Fibroblast of lung (primary cell): ENCODE data around the gene AGK. TPM values are rescaled to one million over a fixed set of nuclear protein-coding genes. Genes with fewer than 3 reads are reported as not detected.

ENCODE experiments used
- DNase-seq, 2 donors: peaks; one replicate each; pipeline versions ENCODE4 v3.0.0 to v3.0.0-alpha.2; 2010; ENCODE audit warnings: low read depth in 2 of 2
- H2AFZ ChIP-seq: 2 replicates; pipeline ENCODE4 v1.5.1; 2012; ENCODE audit warnings: low read length, control low read depth, inconsistent platforms
- H3K27ac ChIP-seq: 2 replicates; pipeline ENCODE4 v1.5.1; 2011; ENCODE audit warnings: low read length, control low read depth; ENCODE audit not compliant: insufficient read depth
- H3K27me3 ChIP-seq: 2 replicates; pipeline ENCODE4 v1.5.1; 2011; ENCODE audit warnings: mild to moderate bottlenecking, low read length; ENCODE audit not compliant: control insufficient read depth, insufficient read depth
- H3K36me3 ChIP-seq: 2 replicates; pipeline ENCODE4 v1.5.1; 2011; ENCODE audit warnings: low read length; ENCODE audit not compliant: control insufficient read depth, insufficient read depth
- H3K4me1 ChIP-seq: 2 replicates; pipeline ENCODE4 v1.5.1; 2011; ENCODE audit warnings: low read length; ENCODE audit not compliant: control insufficient read depth, insufficient read depth; ENCODE audit errors: extremely low read depth
- H3K4me2 ChIP-seq: 2 replicates; pipeline ENCODE4 v1.5.1; 2011; ENCODE audit warnings: low read length, control low read depth; ENCODE audit not compliant: insufficient read depth; ENCODE audit errors: extremely low read depth
- H3K4me3 ChIP-seq, 4 experiments: fragments of 200-600 bp in 1 of 4; sonication (generic) in 1 of 4; replicated peaks in 1 of 4; 2 replicates each; pipeline ENCODE4 v1.5.1; 2011 to 2016; ENCODE audit warnings: low read length in 4 of 4, low read depth in 3 of 4, mild to moderate bottlenecking in 3 of 4, control low read depth in 2 of 4, inconsistent platforms in 1 of 4, mixed read lengths in 1 of 4; ENCODE audit not compliant: insufficient read depth in 1 of 4; ENCODE audit errors: control extremely low read depth in 1 of 4
- H3K79me2 ChIP-seq: 2 replicates; pipeline ENCODE4 v1.5.1; 2012; ENCODE audit warnings: mild to moderate bottlenecking, low read length, inconsistent platforms; ENCODE audit not compliant: control insufficient read depth, insufficient read depth
- H3K9ac ChIP-seq: 2 replicates; pipeline ENCODE4 v1.5.1; 2011; ENCODE audit warnings: mild to moderate bottlenecking, low read length, control low read depth; ENCODE audit not compliant: insufficient read depth
- H3K9me3 ChIP-seq: 2 replicates; pipeline ENCODE4 v1.5.1; 2012; ENCODE audit warnings: low read depth, low read length; ENCODE audit not compliant: control insufficient read depth, insufficient read depth
- H4K20me1 ChIP-seq: 2 replicates; pipeline ENCODE4 v1.5.1; 2011; ENCODE audit warnings: low read length; ENCODE audit not compliant: control insufficient read depth, insufficient read depth; ENCODE audit errors: extremely low read depth
- EZH2 ChIP-seq: IDR thresholded peaks from 2 replicates; pipeline ENCODE4 v1.5.1; 2012; ENCODE audit warnings: low read length, control low read depth, mild to moderate bottlenecking; ENCODE audit errors: missing control alignments
- polyA plus RNA-seq, 2 donors: library from polyadenylated mRNA; depleted of rRNA in 1 of 2; stranded (reverse) in 1 of 2; unstranded in 1 of 2; fragments of >200 nt; gene quantifications; 2 replicates each; pipeline ENCODE4 v1.2.1, GENCODE V29; 2011 to 2012; ENCODE audit warnings: missing spikeins in 1 of 2
- total RNA-seq: library from RNA; depleted of rRNA; stranded (reverse); fragments of >200 nt; gene quantifications from 2 replicates; pipeline ENCODE4 v1.2.1, GENCODE V29; 2014
- TF ChIP-seq, protein P1 (sequence below), 2 donors: IDR thresholded peaks in 1 of 2; conservative IDR thresholded peaks in 1 of 2; 1 replicate in 1 of 2; 2 replicates in 1 of 2; pipeline ENCODE4 v1.5.1; 2011 to 2012; ENCODE audit warnings: low read length in 2 of 2, control low read depth in 1 of 2, inconsistent platforms in 1 of 2, low read depth in 1 of 2, mild to moderate bottlenecking in 1 of 2

The AGK gene
- total and polyA plus RNA-seq, 2 donors (not counting 1 experiment from before 2014, with no cell fraction given): 20.8 to 42.5 TPM

DNA sequence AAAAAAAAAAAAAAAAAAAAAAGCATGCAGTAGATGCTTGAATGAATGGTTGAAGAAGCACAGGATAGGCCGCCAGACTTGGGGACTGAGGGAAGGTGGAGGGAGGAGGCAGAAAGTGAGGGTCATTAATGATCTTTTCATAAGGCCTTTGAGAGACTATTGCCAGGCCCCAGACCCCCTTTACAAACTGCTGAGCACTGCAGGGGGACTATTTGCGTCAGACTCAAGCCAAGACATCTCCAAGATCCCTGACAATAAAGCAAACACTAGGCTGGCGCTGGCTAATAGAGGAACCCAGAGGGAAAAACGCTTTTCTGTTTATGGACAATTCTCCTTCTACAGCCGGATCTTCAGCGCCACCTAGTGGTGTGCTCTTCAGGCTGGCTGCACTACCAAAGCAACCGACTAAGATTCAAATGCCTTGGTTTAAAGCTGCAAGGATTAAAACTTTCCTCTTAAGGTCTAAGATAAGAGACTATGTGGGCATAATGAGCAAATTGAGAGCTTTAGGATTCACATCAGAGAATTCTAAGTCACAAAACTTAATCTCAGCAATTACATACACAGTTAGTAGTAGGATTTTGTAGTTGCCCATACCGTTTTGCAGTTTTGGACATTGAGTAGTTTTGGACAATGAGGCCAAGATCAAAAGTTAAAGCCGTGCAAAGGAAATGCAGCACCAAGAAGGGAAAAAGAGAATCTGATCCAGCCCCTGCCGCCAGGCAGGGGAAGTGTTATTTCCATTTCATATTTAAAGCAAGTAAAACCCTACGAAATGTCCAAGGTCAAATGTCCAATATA, 17.9 kb upstream of the AGK start:
- Histone ChIP-seq H3K4me3 (no peak overlapping the region), H4K20me1 (no peaks in the 10 kb centered on the region), H3K4me2 (no peak overlapping the region), H3K9ac (no peak overlapping the region), H3K9me3 (no peaks in the 10 kb centered on the region), H2AFZ (no peak overlapping the region), H3K79me2 (no peaks in the 10 kb centered on the region), H3K36me3 (no peaks in the 10 kb centered on the region), H3K27me3 (no peaks in the 10 kb centered on the region), H3K27ac (no peak overlapping the region), H3K4me1 (no peaks in the 10 kb centered on the region)
- no peak for TF ChIP-seq EZH2
- TF ChIP-seq, protein P1, sequence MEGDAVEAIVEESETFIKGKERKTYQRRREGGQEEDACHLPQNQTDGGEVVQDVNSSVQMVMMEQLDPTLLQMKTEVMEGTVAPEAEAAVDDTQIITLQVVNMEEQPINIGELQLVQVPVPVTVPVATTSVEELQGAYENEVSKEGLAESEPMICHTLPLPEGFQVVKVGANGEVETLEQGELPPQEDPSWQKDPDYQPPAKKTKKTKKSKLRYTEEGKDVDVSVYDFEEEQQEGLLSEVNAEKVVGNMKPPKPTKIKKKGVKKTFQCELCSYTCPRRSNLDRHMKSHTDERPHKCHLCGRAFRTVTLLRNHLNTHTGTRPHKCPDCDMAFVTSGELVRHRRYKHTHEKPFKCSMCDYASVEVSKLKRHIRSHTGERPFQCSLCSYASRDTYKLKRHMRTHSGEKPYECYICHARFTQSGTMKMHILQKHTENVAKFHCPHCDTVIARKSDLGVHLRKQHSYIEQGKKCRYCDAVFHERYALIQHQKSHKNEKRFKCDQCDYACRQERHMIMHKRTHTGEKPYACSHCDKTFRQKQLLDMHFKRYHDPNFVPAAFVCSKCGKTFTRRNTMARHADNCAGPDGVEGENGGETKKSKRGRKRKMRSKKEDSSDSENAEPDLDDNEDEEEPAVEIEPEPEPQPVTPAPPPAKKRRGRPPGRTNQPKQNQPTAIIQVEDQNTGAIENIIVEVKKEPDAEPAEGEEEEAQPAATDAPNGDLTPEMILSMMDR (conservative IDR thresholded peaks at IDR 0.05 in 1 of 2, IDR thresholded peaks at IDR 0.05 in 1 of 2; ENCODE audit: low read depth in 1 of 2, low read length in 2 of 2): peak; percentile 99
- peak; percentile 56 to 84 for DNase-seq

DNA sequence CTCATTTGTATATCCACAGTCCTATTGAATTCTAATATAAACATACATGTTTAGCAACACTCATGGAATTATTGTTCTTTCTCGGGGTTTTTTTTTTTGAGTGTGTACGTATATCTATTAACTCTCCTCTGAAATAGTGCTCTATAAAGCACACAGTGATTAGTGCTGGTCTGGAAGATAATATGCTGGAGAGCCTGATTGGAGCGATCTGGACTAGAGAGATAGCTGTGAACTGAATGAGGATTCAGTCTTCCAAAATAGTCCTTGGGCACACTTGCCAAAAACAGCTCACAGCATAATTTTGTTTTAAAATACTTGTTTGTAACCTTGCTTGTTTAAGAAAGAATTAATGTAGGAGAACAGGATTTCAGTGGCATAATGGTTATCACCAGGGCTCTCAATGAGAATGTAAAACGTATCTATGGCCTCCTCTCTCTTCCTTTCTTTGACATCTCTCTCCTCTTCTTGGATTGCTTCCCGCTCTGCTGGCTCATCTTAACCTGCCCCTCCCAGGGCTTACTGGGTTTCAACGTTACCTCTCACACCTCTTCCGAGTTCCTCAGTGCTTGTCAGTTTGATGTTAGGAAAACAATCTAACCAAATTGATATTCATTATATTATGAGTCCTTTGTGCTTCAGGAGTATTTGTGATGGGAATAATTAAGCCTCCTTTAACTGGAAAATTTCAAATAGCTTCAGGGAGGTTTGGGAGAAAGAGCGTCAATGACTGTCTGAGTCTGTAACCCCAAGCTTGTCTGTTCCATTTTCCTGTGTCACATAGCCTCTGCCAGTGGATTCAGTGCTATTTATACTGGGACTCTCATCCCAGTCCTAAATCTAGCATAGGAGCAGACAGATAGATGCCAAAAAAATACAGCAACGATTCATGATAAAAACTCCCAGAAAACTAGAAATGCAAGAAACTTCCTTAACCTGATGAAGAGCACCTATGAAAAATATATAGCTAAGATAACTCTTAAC, 16.2 kb upstream of the AGK start:
- Histone ChIP-seq H3K9me3 (no peaks in the 10 kb centered on the region), H3K4me2 (no peak overlapping the region), H3K79me2 (no peaks in the 10 kb centered on the region), H3K27ac (no peak overlapping the region), H3K9ac (no peak overlapping the region), H3K36me3 (no peaks in the 10 kb centered on the region), H4K20me1 (no peaks in the 10 kb centered on the region), H3K4me1 (no peaks in the 10 kb centered on the region), H2AFZ (no peak overlapping the region), H3K27me3 (no peaks in the 10 kb centered on the region), H3K4me3 (no peak overlapping the region)
- TF ChIP-seq, protein P1 (conservative IDR thresholded peaks at IDR 0.05 in 1 of 2, IDR thresholded peaks at IDR 0.05 in 1 of 2; ENCODE audit: low read depth in 1 of 2, low read length in 2 of 2): no peak
- TF ChIP-seq EZH2: no peak
- no peak for DNase-seq

DNA sequence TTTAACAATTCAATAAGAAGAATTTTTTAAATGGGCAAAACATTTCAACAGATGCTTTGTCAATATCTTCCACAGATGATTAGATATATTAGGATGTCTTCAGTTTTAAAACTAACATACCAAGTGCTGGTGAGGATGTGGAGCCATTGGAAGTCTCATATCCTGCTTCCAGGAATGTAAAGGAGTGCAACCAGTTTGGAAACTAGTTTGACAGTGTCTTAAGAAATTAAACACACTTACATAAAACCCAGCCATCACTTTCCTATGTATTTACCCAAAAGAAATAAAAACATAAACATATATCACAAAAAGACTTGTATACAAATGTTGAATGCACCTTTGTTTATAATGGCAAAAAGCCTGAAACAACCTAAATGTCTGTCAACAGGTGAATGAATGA, 13.3 kb upstream of the AGK start:
- Histone ChIP-seq H3K9me3 (no peaks in the 10 kb centered on the region), H4K20me1 (no peaks in the 10 kb centered on the region), H2AFZ (no peak overlapping the region), H3K27me3 (no peaks in the 10 kb centered on the region), H3K4me1 (no peaks in the 10 kb centered on the region), H3K27ac (no peak overlapping the region), H3K79me2 (no peaks in the 10 kb centered on the region), H3K36me3 (no peaks in the 10 kb centered on the region), H3K9ac (no peak overlapping the region), H3K4me2 (no peak overlapping the region), H3K4me3 (no peak overlapping the region)
- no peak for DNase-seq
- no peak for TF ChIP-seq EZH2
- TF ChIP-seq, protein P1 (conservative IDR thresholded peaks at IDR 0.05 in 1 of 2, IDR thresholded peaks at IDR 0.05 in 1 of 2; ENCODE audit: low read depth in 1 of 2, low read length in 2 of 2): no peak
